HT1080 (cell line): ENCODE results near the gene LHFPL3. TPM values are rescaled to one million over a fixed set of nuclear protein-coding genes. Genes with fewer than 3 reads are reported as not detected.
"Not testable (repeated sequence)": the region's sequence is repeated elsewhere in the genome, so short reads cannot be mapped to it uniquely, and the experiment has no call there.

Experiments used
- DNase-seq: peaks from one replicate; pipeline ENCODE4 v3.0.0-alpha.2; 2015; ENCODE audit warnings: low read depth
- total RNA-seq: library from RNA; depleted of rRNA; stranded (reverse); fragments of >200 nt; shearing (Covaris generic); gene quantifications from 2 replicates; pipeline ENCODE4 v1.2.3, GENCODE V29; 2014

Gene LHFPL3
- total RNA-seq, 1 experiment from 2014 or later: not detected

- DNase-seq: no peak
These were observed 357.9 kb downstream of the LHFPL3 start for GRCh38 chr7:104686286-104686685.

GRCh38 chr7:104694710-104695109, 366.3 kb downstream of the LHFPL3 start:
- no peak for DNase-seq

- DNase-seq: no peak
These were observed 367.2 kb downstream of the LHFPL3 start for GRCh38 chr7:104695563-104695962.

- no peak for DNase-seq
These were observed 371.9 kb downstream of the LHFPL3 start for GRCh38 chr7:104700336-104700735.

GRCh38 chr7:104721027-104721426, 392.6 kb downstream of the LHFPL3 start:
- not testable (repeated sequence) for DNase-seq

- no peak for DNase-seq
These were observed 394.6 kb downstream of the LHFPL3 start for GRCh38 chr7:104723001-104723400.

- DNase-seq: no peak
These were observed 430.1 kb downstream of the LHFPL3 start for GRCh38 chr7:104758504-104758903.

- DNase-seq: no peak
These were observed 433.5 kb downstream of the LHFPL3 start for GRCh38 chr7:104761892-104762291.

- no peak for DNase-seq
These were observed 438.7 kb downstream of the LHFPL3 start for GRCh38 chr7:104767113-104767512.

GRCh38 chr7:104767826-104768536, 439.6 kb downstream of the LHFPL3 start:
- DNase-seq: no peak

GRCh38 chr7:104772405-104773345, 444.3 kb downstream of the LHFPL3 start:
- no peak for DNase-seq

- no peak for DNase-seq
These were observed 445.4 kb downstream of the LHFPL3 start for GRCh38 chr7:104773796-104774195.

GRCh38 chr7:104775531-104775930, 447.1 kb downstream of the LHFPL3 start:
- no peak for DNase-seq

- no peak for DNase-seq
These were observed 448.9 kb downstream of the LHFPL3 start for GRCh38 chr7:104777301-104777800.

GRCh38 chr7:104779888-104780287, 451.5 kb downstream of the LHFPL3 start:
- no peak for DNase-seq

- no peak for DNase-seq
These were observed 456.3 kb downstream of the LHFPL3 start for GRCh38 chr7:104784686-104785085.

GRCh38 chr7:104789780-104790179, 461.4 kb downstream of the LHFPL3 start:
- no peak for DNase-seq

GRCh38 chr7:104790440-104790839, 462.0 kb downstream of the LHFPL3 start:
- DNase-seq: peak; percentile 16

- peak; percentile 63 for DNase-seq
These were observed 462.7 kb downstream of the LHFPL3 start for GRCh38 chr7:104791080-104791479.

GRCh38 chr7:104793066-104793465, 464.7 kb downstream of the LHFPL3 start:
- no peak for DNase-seq

GRCh38 chr7:104794154-104794553, 465.8 kb downstream of the LHFPL3 start:
- peak; percentile 39 for DNase-seq

GRCh38 chr7:104794589-104794988, 466.2 kb downstream of the LHFPL3 start:
- DNase-seq: no peak
